ENCODE results near the gene TMEM108.

GRCh38 chr3:133079621-133080020 is 41.4 kb downstream of the TMEM108 start:
- TF ChIP-seq CTCF (IDR thresholded peaks at IDR 0.05; ENCODE audit: low read depth, low read length) (no peak), MYC (IDR thresholded peaks at IDR 0.05; ENCODE audit: low read depth, low read length) (no peak)

All from NB4 (cell line).